WTC11 (cell line): ENCODE data around the gene LMOD1. TPM values are rescaled to one million over a fixed set of nuclear protein-coding genes. Genes with fewer than 3 reads are reported as not detected.
A peak's percentile ranks its signal among the peaks of the same experiment; 100 is the strongest.

Source experiments
- ATAC-seq: fragments of 200-7000 bp; cut with Tn5 transposase; 2 replicates; pipeline ENCODE4 v1.10.0; 2021; ENCODE audit warnings: mild to moderate bottlenecking, moderate library complexity
- CTCF ChIA-PET: fragments of 300-600 bp; sonication (Branson Sonifier 250); formaldehyde crosslinking; loops from one replicate; lab custom pipeline; 2021; ENCODE audit warnings: antibody characterized with exemption; lab: Charles Lee
- POLR2A ChIA-PET: fragments of 350-600 bp; sonication (Branson Sonifier 250); formaldehyde crosslinking; loops from one replicate; lab custom pipeline; 2021; ENCODE audit warnings: antibody characterized with exemption; lab: Charles Lee
- DNase-seq: peaks from one replicate; pipeline ENCODE4 v3.0.0; 2021; ENCODE audit warnings: low spot score
- H3K27ac Mint-ChIP-seq: 2 replicates; pipeline ENCODE4 v1.8.0; 2021; ENCODE audit warnings: mixed read lengths
- H3K27me3 Mint-ChIP-seq: 2 replicates; pipeline ENCODE4 v1.8.0; 2021; ENCODE audit warnings: low read depth, mild to moderate bottlenecking, moderate library complexity, mixed read lengths
- H3K36me3 Mint-ChIP-seq: 2 replicates; pipeline ENCODE4 v1.8.0; 2021; ENCODE audit warnings: mixed read lengths
- H3K4me1 Mint-ChIP-seq: 2 replicates; pipeline ENCODE4 v1.8.0; 2022; ENCODE audit warnings: mixed read lengths
- H3K4me3 Mint-ChIP-seq: 2 replicates; pipeline ENCODE4 v1.8.0; 2021; ENCODE audit warnings: mild to moderate bottlenecking, moderate library complexity, mixed read lengths
- H3K9me3 Mint-ChIP-seq: 2 replicates; pipeline ENCODE4 v1.8.0; 2021; ENCODE audit warnings: mixed read lengths
- FOXJ3 ChIP-seq: sonication (generic); formaldehyde crosslinking; IDR thresholded peaks from 2 replicates; pipeline ENCODE4 v1.9.0; 2021; ENCODE audit warnings: missing genetic modification reagents, mild to moderate bottlenecking, borderline replicate concordance
- GTF2I ChIP-seq: fragments of 250-450 bp; sonication (Bioruptor Pico); conservative IDR thresholded peaks from 2 replicates; pipeline ENCODE4 v1.4.0; 2021; ENCODE audit warnings: mild to moderate bottlenecking
- JAZF1 ChIP-seq: fragments of 250-450 bp; sonication (Bioruptor Pico); IDR thresholded peaks from 2 replicates; pipeline ENCODE4 v1.9.0; 2021; ENCODE audit warnings: moderate library complexity, mild to moderate bottlenecking, inconsistent platforms
- KAT7 ChIP-seq: sonication (generic); formaldehyde crosslinking; IDR thresholded peaks from 2 replicates; pipeline ENCODE4 v1.8.1; 2023; ENCODE audit warnings: missing genetic modification reagents, mild to moderate bottlenecking, borderline replicate concordance
- SP1 ChIP-seq: sonication (generic); formaldehyde crosslinking; conservative IDR thresholded peaks from 2 replicates; pipeline ENCODE4 v1.8.1; 2022; ENCODE audit warnings: missing genetic modification reagents
- ZNF219 ChIP-seq: sonication (generic); formaldehyde crosslinking; IDR thresholded peaks from 2 replicates; pipeline ENCODE4 v1.8.0; 2023; ENCODE audit warnings: missing genetic modification reagents, mild to moderate bottlenecking, borderline replicate concordance
- ZNF423 ChIP-seq: fragments of 250-450 bp; sonication (Bioruptor Pico); IDR thresholded peaks from 2 replicates; pipeline ENCODE4 v2.1.2; 2022; ENCODE audit warnings: mild to moderate bottlenecking, moderate library complexity
- total RNA-seq: library from RNA; stranded (reverse); gene quantifications from 3 replicates; pipeline ENCODE4 v1.2.3, GENCODE V29; 2021
- TF ChIP-seq, protein P1 (sequence below): sonication (generic); formaldehyde crosslinking; IDR thresholded peaks from 2 replicates; pipeline ENCODE4 v1.8.0; 2022; ENCODE audit warnings: missing genetic modification reagents
- TF ChIP-seq, protein P2 (sequence below): sonication (generic); formaldehyde crosslinking; IDR thresholded peaks from 2 replicates; pipeline ENCODE4 v1.8.0; 2022; ENCODE audit warnings: mild to moderate bottlenecking, missing genetic modification reagents
- TF ChIP-seq, protein P3 (sequence below): fragments of 250-450 bp; sonication (Bioruptor Pico); IDR thresholded peaks from 2 replicates; pipeline ENCODE4 v2.1.2; 2022; ENCODE audit warnings: mild to moderate bottlenecking, moderate library complexity

LMOD1 gene
- total RNA-seq, 1 experiment from 2014 or later = 1.5 TPM

DNA sequence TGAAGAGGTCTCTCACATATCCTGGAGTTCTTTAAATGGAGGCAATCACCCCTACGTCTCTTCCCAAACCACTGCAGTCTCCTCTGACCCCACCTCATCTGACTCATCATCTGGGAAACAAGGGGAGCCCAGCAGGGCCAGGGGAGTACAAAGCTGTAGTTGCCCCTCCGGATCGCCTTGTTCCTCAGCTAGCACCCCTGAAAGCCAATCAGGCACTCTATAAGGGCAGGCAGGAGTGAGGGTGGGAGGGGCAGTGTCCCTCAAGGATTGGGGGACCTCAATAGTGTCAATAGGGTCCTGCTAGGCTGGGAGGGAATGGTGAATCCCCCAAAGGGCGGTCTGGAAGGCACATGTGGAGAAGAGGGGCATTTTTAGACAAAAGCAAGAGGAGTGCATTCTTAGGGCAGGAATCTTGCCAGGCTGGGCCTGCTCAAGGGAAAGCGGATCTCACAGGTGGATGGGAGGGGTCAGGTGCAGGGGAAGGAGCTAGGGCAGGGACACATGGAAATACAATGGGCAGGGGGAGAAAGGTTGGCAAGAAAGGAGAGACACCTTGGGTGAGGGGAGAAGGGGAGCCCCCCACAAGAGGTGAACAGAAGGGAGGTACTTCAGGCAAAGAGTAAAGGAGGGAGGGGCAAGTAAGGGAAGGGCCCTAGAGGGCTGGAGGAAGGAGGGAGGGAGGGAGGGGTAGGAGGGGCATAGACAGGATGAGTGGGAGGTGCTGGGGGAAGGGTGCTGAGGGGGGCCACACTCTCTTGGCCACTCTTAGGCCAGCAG, 51.8 kb downstream of the LMOD1 start:
- ATAC-seq (peak; percentile 39), DNase-seq (peak; percentile 30)
- Mint-ChIP-seq H3K27me3 (peaks cover 16% of the 10 kb centered on the region), H3K36me3 (no peaks in the 10 kb centered on the region), H3K4me1 (peaks cover 37% of the 10 kb centered on the region), H3K27ac (peak overlapping the region; percentile 89), H3K9me3 (no peaks in the 10 kb centered on the region), H3K4me3 (no peak overlapping the region; the same call in 1 of the 2 replicates)
- ChIA-PET POLR2A (interaction anchor here (1.4 to 2.4 kb wide), 5 partner anchors 10 to 116 kb away, joined by 3 to 14 read pairs (median 5); partner anchors contain the start of genes ELF3 and LMOD1), CTCF (interaction anchor here (0.5 to 5.7 kb wide), 30 partner anchors 10 to 458 kb away, joined by 3 to 135 read pairs (median 14); partner anchors contain the start of genes ELF3, GPR37L1, IPO9 and LMOD1)
- TF ChIP-seq, protein P1, sequence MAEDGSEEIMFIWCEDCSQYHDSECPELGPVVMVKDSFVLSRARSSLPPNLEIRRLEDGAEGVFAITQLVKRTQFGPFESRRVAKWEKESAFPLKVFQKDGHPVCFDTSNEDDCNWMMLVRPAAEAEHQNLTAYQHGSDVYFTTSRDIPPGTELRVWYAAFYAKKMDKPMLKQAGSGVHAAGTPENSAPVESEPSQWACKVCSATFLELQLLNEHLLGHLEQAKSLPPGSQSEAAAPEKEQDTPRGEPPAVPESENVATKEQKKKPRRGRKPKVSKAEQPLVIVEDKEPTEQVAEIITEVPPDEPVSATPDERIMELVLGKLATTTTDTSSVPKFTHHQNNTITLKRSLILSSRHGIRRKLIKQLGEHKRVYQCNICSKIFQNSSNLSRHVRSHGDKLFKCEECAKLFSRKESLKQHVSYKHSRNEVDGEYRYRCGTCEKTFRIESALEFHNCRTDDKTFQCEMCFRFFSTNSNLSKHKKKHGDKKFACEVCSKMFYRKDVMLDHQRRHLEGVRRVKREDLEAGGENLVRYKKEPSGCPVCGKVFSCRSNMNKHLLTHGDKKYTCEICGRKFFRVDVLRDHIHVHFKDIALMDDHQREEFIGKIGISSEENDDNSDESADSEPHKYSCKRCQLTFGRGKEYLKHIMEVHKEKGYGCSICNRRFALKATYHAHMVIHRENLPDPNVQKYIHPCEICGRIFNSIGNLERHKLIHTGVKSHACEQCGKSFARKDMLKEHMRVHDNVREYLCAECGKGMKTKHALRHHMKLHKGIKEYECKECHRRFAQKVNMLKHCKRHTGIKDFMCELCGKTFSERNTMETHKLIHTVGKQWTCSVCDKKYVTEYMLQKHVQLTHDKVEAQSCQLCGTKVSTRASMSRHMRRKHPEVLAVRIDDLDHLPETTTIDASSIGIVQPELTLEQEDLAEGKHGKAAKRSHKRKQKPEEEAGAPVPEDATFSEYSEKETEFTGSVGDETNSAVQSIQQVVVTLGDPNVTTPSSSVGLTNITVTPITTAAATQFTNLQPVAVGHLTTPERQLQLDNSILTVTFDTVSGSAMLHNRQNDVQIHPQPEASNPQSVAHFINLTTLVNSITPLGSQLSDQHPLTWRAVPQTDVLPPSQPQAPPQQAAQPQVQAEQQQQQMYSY (CRISPR knock-in tag) = peak; percentile 48
- no peak for TF ChIP-seq FOXJ3

DNA sequence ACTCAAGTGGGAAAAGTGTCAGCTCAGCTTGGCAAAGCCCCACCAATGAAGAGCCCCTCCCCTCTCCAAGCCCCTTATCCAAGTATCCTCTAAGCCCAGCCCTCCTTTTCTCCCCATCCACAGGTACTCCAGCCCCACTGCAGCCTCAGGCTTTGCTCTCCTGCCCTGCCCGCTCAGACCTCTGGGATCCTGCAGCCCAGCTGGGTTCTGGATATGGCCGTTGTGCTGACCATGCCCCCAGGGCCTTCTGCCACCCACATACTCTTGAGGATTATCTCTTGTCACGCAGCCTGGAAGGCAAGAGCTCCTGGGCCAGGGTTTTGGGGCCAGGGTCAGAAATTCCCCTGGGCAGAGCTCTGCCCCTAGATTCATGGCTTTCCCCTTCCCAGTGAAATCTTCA, 52.9 kb downstream of the LMOD1 start:
- POLR2A ChIA-PET = interaction anchor here (1.2 kb wide), 1 partner anchor 62 kb away, joined by 4 read pairs; the partner anchor contains the start of gene TIMM17A
- TF ChIP-seq, protein P2, sequence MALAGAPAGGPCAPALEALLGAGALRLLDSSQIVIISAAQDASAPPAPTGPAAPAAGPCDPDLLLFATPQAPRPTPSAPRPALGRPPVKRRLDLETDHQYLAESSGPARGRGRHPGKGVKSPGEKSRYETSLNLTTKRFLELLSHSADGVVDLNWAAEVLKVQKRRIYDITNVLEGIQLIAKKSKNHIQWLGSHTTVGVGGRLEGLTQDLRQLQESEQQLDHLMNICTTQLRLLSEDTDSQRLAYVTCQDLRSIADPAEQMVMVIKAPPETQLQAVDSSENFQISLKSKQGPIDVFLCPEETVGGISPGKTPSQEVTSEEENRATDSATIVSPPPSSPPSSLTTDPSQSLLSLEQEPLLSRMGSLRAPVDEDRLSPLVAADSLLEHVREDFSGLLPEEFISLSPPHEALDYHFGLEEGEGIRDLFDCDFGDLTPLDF = no peak
- TF ChIP-seq ZNF219 = no peak
- TF ChIP-seq ZNF423 (CRISPR knock-in tag) = no peak
- TF ChIP-seq GTF2I = no peak
- TF ChIP-seq JAZF1 (CRISPR knock-in tag) = no peak
- TF ChIP-seq, all 79 proteins: peak for 0
- Mint-ChIP-seq H3K4me3 (no peak overlapping the region), H3K9me3 (no peaks in the 10 kb centered on the region), H3K27me3 (peaks cover 16% of the 10 kb centered on the region), H3K27ac (peak overlapping the region; percentile 89; the same call in 1 of the 2 replicates), H3K36me3 (no peaks in the 10 kb centered on the region), H3K4me1 (peaks cover 38% of the 10 kb centered on the region)
- CTCF ChIA-PET = interaction anchor here (3.4 to 5.7 kb wide), 6 partner anchors 13 to 116 kb away, joined by 38 to 135 read pairs (median 68); partner anchors contain the start of genes ELF3 and TIMM17A
- ATAC-seq (no peak), DNase-seq (no peak)

DNA sequence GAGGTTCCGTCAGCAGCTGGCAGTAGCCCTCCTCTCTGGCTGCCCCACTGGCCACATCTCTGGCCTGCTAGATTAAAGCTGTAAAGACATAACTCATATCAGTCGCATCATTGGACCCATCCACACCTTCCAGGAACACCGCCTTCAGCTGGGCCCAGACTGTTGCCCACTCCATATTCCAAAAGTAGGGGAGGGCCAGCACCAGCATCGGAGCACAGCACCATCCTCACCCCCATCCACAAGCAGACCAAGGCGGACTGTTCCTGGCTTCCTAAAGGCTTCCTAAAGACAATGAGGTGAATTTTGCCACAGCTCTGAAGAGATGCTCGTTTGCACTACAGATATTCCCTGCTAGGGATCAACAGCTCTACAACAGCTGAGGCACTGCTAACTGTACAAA, 54.1 kb downstream of the LMOD1 start:
- Mint-ChIP-seq H3K4me1 (peaks cover 46% of the 10 kb centered on the region), H3K4me3 (no peak overlapping the region), H3K27ac (no peak overlapping the region), H3K9me3 (no peaks in the 10 kb centered on the region), H3K27me3 (peaks cover 28% of the 10 kb centered on the region), H3K36me3 (no peaks in the 10 kb centered on the region)
- TF ChIP-seq, protein P3, sequence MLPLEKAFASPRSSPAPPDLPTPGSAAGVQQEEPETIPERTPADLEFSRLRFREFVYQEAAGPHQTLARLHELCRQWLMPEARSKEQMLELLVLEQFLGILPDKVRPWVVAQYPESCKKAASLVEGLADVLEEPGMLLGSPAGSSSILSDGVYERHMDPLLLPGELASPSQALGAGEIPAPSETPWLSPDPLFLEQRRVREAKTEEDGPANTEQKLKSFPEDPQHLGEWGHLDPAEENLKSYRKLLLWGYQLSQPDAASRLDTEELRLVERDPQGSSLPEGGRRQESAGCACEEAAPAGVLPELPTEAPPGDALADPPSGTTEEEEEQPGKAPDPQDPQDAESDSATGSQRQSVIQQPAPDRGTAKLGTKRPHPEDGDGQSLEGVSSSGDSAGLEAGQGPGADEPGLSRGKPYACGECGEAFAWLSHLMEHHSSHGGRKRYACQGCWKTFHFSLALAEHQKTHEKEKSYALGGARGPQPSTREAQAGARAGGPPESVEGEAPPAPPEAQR (CRISPR knock-in tag) = no peak
- ChIA-PET CTCF (interaction anchor here (1.3 to 5.7 kb wide), 3 partner anchors 11 to 108 kb away, joined by 3 to 135 read pairs (median 5); no protein-coding TSS in a partner anchor), POLR2A (no interaction called here)
- DNase-seq = no peak
- no peak for ATAC-seq

DNA sequence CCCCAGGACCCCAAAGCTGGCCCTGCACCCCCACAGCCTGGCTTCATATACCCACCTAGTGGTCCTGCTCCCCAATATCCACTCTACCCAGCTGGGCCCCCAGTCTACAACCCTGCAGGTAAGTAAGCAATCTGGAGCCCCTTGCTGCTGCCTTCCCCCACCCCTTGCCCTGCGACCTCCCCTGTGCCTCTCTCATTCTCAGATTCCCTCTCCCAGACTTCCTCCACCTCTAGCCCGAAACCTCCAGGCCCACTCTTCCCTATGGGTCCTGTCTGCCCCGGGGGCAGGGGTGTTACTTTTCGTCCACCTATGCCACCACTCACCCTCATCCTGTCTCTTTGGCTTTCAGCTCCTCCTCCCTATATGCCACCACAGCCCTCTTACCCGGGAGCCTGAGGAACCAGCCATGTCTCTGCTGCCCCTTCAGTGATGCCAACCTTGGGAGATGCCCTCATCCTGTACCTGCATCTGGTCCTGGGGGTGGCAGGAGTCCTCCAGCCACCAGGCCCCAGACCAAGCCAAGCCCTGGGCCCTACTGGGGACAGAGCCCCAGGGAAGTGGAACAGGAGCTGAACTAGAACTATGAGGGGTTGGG, 54.8 kb downstream of the LMOD1 start:
- ChIA-PET POLR2A (no interaction called here), CTCF (interaction anchor here (1.3 to 5.7 kb wide), 3 partner anchors 11 to 108 kb away, joined by 3 to 135 read pairs (median 5); no protein-coding TSS in a partner anchor)
- no peaks in the 10 kb centered on the region for H3K9me3 Mint-ChIP-seq
- H3K4me3 Mint-ChIP-seq = no peak overlapping the region
- H3K4me1 Mint-ChIP-seq = peaks cover 46% of the 10 kb centered on the region
- no peak for ATAC-seq
- TF ChIP-seq SP1 = no peak
- TF ChIP-seq KAT7 (CRISPR knock-in tag) = no peak
- H3K27me3 Mint-ChIP-seq = peaks cover 34% of the 10 kb centered on the region
- no peak for DNase-seq
- H3K27ac Mint-ChIP-seq = no peak overlapping the region
- no peaks in the 10 kb centered on the region for H3K36me3 Mint-ChIP-seq
